HepG2 (cell line): ENCODE measurements around the gene GPR42. TPM values are rescaled to one million over a fixed set of nuclear protein-coding genes. Genes with fewer than 3 reads are reported as not detected.

Source experiments
- ATAC-seq: fragments of 200-7000 bp; cut with Tn5 transposase; 3 replicates; pipeline ENCODE4 v1.9.1; 2020; ENCODE audit warnings: mild to moderate bottlenecking, moderate library complexity
- BruUV-seq: library from RNA; stranded (reverse); fragments of 400-500 nt; replicated peaks from 2 replicates; lab custom pipeline; 2021; lab: Mats Ljungman, UMichigan
- CTCF ChIA-PET: fragments of 300-600 bp; formaldehyde crosslinking; extraction: SDS; loops from one replicate; lab custom pipeline; 2021; ENCODE audit warnings: low total read pairs, inconsistent platforms, low intra/inter-chr PET ratio; lab: Yijun Ruan, JAX
- POLR2A ChIA-PET: fragments of 350-600 bp; sonication (Branson Sonifier 250); formaldehyde crosslinking; loops from one replicate; lab custom pipeline; 2020; ENCODE audit warnings: antibody characterized with exemption, inconsistent platforms; lab: Yijun Ruan, JAX
- DNase-seq: peaks from one replicate; pipeline ENCODE4 v3.0.0-alpha.2; 2015; ENCODE audit warnings: low spot score
- FAIRE-seq: peaks from 3 replicates; lab custom pipeline; 2011; peaks lifted over from hg19 to GRCh38; lab: Jason Lieb, UNC
- H2AFZ ChIP-seq: one replicate; pipeline ENCODE4 v1.6.1; 2011; ENCODE audit warnings: low read length, inconsistent platforms
- H3K27ac ChIP-seq: fragments of 300-600 bp; 3 replicates; pipeline ENCODE4 v1.8.0; 2011; ENCODE audit warnings: mixed run types, mild to moderate bottlenecking, mixed read lengths, low read length, inconsistent platforms; ENCODE audit not compliant: insufficient read depth; ENCODE audit errors: extremely low read length
- H3K27me3 ChIP-seq, 2 experiments: fragments of 200-600 bp in 1 of 2; 2 replicates in 1 of 2; 3 replicates in 1 of 2; pipeline versions ENCODE4 v1.6.0 to v1.8.0; 2011; ENCODE audit warnings: low read length in 2 of 2, mild to moderate bottlenecking in 2 of 2, moderate library complexity in 2 of 2, inconsistent platforms in 1 of 2; ENCODE audit not compliant: insufficient read depth in 2 of 2, control insufficient read depth in 1 of 2
- H3K36me3 ChIP-seq, 2 experiments: fragments of 200-600 bp in 1 of 2; replicated peaks in 1 of 2; 2 replicates in 1 of 2; 3 replicates in 1 of 2; pipeline versions ENCODE4 v1.5.1 to v1.8.0; 2011; ENCODE audit warnings: low read length in 2 of 2, inconsistent platforms in 1 of 2; ENCODE audit not compliant: insufficient read depth in 2 of 2, control insufficient read depth in 1 of 2
- H3K4me1 ChIP-seq: 2 replicates; pipeline ENCODE4 v1.5.1; 2012; ENCODE audit warnings: low read length, inconsistent platforms; ENCODE audit not compliant: insufficient read depth
- H3K4me2 ChIP-seq: 2 replicates; pipeline ENCODE4 v1.6.0; 2011; ENCODE audit warnings: low read depth, low read length, inconsistent platforms
- H3K4me3 ChIP-seq, 3 experiments: fragments of 200-600 bp in 1 of 3; sonication (generic), shearing (Covaris generic) in 1 of 3; replicated peaks in 1 of 3; 2 replicates each; pipeline ENCODE4 v1.5.1; 2011 to 2016; ENCODE audit warnings: low read length in 3 of 3, inconsistent platforms in 2 of 3, low read depth in 2 of 3, mild to moderate bottlenecking in 2 of 3, control low read depth in 1 of 3, mixed read lengths in 1 of 3; ENCODE audit not compliant: insufficient read depth in 1 of 3
- H3K79me2 ChIP-seq: one replicate; pipeline ENCODE4 v1.6.1; 2011; ENCODE audit warnings: low read length, inconsistent platforms; ENCODE audit not compliant: insufficient read depth
- H3K9ac ChIP-seq: 2 replicates; pipeline ENCODE4 v1.6.0; 2011; ENCODE audit warnings: mild to moderate bottlenecking, low read depth, low read length, inconsistent platforms; ENCODE audit not compliant: insufficient read depth
- H3K9me3 ChIP-seq: 2 replicates; pipeline ENCODE4 v1.5.1; 2012; ENCODE audit warnings: mild to moderate bottlenecking, low read length
- H4K20me1 ChIP-seq: 2 replicates; pipeline ENCODE4 v1.6.0; 2011; ENCODE audit warnings: inconsistent platforms, mild to moderate bottlenecking, low read length, moderate library complexity; ENCODE audit not compliant: insufficient read depth
- AHR ChIP-seq: IDR thresholded peaks from 2 replicates; pipeline ENCODE4 v1.6.1; 2018; ENCODE audit warnings: missing genetic modification reagents, missing compliant biosample characterization
- ARID2 ChIP-seq: sonication (generic); formaldehyde crosslinking; IDR thresholded peaks from 2 replicates; pipeline ENCODE4 v1.8.1; 2022; ENCODE audit warnings: mild to moderate bottlenecking, missing genetic modification reagents, borderline replicate concordance
- CC2D1A ChIP-seq: sonication (generic); formaldehyde crosslinking; IDR thresholded peaks from 2 replicates; pipeline ENCODE4 v1.8.1; 2023; ENCODE audit warnings: mild to moderate bottlenecking, missing genetic modification reagents
- HHEX ChIP-seq: IDR thresholded peaks from 2 replicates; pipeline ENCODE4 v1.6.1; 2016; ENCODE audit warnings: control low read depth
- NFKBIZ ChIP-seq: IDR thresholded peaks from 2 replicates; pipeline ENCODE4 v1.6.1; 2018; ENCODE audit warnings: missing genetic modification reagents, missing compliant biosample characterization
- SRY ChIP-seq: sonication (generic); formaldehyde crosslinking; IDR thresholded peaks from 2 replicates; pipeline ENCODE4 v1.8.0; 2022; ENCODE audit warnings: mild to moderate bottlenecking, missing genetic modification reagents
- ZFP1 ChIP-seq: IDR thresholded peaks from 2 replicates; pipeline ENCODE4 v1.6.1; 2016
- ZNF615 ChIP-seq: sonication (generic); formaldehyde crosslinking; IDR thresholded peaks from 2 replicates; pipeline ENCODE4 v1.5.0; 2020; ENCODE audit warnings: mild to moderate bottlenecking, missing genetic modification reagents, borderline replicate concordance
- ZNF670 ChIP-seq: sonication (generic); formaldehyde crosslinking; IDR thresholded peaks from 2 replicates; pipeline ENCODE4 v1.8.0; 2022; ENCODE audit warnings: mild to moderate bottlenecking, missing genetic modification reagents, borderline replicate concordance
- ZNF761 ChIP-seq: sonication (generic); formaldehyde crosslinking; conservative IDR thresholded peaks from 2 replicates; pipeline ENCODE4 v1.4.0; 2020; ENCODE audit warnings: mild to moderate bottlenecking, missing genetic modification reagents
- ZNF790 ChIP-seq: sonication (generic); formaldehyde crosslinking; IDR thresholded peaks from 2 replicates; pipeline ENCODE4 v1.8.0; 2022; ENCODE audit warnings: missing genetic modification reagents, mild to moderate bottlenecking, borderline replicate concordance
- WGBS: methylation state at CpG from one replicate; pipeline ENCODE4 v1.1.6; 2017; ENCODE audit warnings: low lambda C conversion rate; 5-methylcytosine and 5-hydroxymethylcytosine counted together
- in situ Hi-C: cut with HindIII; loops from 2 replicates; pipeline ENCODE4 v1.10.0; 2017; ENCODE audit warnings: low pct_unique_long_range_greater_than_20kb; ENCODE audit not compliant: extremely low pct_ligation_motif_present
- intact Hi-C: fragments of 100-400 bp; cut with micrococcal nuclease; formaldehyde crosslinking; loops from one replicate; pipeline ENCODE4 v1.10.0; 2022; ENCODE audit not compliant: unreplicated experiment
- polyA plus RNA-seq, 8 experiments: library from polyadenylated mRNA; depleted of rRNA in 3 of 8; stranded (reverse) in 7 of 8; unstranded in 1 of 8; fragments of >200 nt; fragmentation: Illumina TruSeq in 4 of 8; extraction: Trizol in 4 of 8; gene quantifications; 2 replicates each; pipeline versions ENCODE4 v1.2.1 to v1.2.3, GENCODE V29; 2011 to 2016; ENCODE audit warnings: low read depth in 4 of 8, missing spikeins in 1 of 8, mixed read lengths in 1 of 8; ENCODE audit not compliant: insufficient read depth in 1 of 8
- total RNA-seq, 5 experiments: library from RNA; depleted of rRNA; stranded (reverse); fragments of >200 nt; fragmentation: Illumina TruSeq; extraction: Trizol; gene quantifications; 2 replicates each; pipeline ENCODE4 v1.2.3, GENCODE V29; 2016; ENCODE audit warnings: low read depth in 1 of 5
- TF ChIP-seq, protein P1 (sequence below): sonication (generic); formaldehyde crosslinking; IDR thresholded peaks from 2 replicates; pipeline ENCODE4 v1.4.0; 2020; ENCODE audit warnings: missing genetic modification reagents
- TF ChIP-seq, protein P2 (sequence below): IDR thresholded peaks from 2 replicates; pipeline ENCODE4 v1.6.1; 2012; ENCODE audit warnings: low read length, improper control_type of control experiment
- TF ChIP-seq, protein P3 (sequence below): sonication (generic); formaldehyde crosslinking; IDR thresholded peaks from 2 replicates; pipeline ENCODE4 v1.4.0; 2020; ENCODE audit warnings: missing genetic modification reagents

Gene GPR42
- total and polyA plus RNA-seq, 2 of the 13 experiments (the other 11 are each of a cell fraction or from before 2014, with no cell fraction given): not detected

DNA sequence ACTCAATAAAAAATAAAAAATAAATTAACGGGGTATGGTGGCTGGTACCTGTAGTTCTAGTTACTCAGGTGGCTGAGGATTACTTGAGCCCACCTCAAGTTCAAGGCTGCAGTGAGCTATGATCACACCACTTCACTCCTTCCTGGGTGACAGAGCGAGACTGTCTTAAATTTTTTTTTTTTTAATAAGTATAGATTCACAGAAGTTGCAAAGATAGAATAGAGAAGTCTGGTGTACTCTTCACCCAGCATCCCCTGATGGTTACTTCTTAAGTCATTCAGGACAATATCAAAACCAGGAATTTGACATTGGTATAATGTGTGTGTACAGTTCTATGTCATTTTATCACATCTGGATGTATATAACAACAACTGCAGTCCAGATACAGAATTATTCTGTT, 49.6 kb upstream of the GPR42 start:
- CTCF ChIA-PET: no interaction called here
- intact Hi-C loops (no loop called here), in situ Hi-C loops (no loop called here)
- no TSS peak for BruUV-seq
- Histone ChIP-seq H3K27ac (no peak overlapping the region), H4K20me1 (no peaks in the 10 kb centered on the region), H3K36me3 (no peaks in the 10 kb centered on the region), H3K9me3 (no peaks in the 10 kb centered on the region), H3K27me3 (no peaks in the 10 kb centered on the region), H3K4me3 (no peak overlapping the region), H3K79me2 (no peaks in the 10 kb centered on the region), H2AFZ (no peak overlapping the region), H3K9ac (no peak overlapping the region), H3K4me1 (peaks cover 49% of the 10 kb centered on the region), H3K4me2 (no peak overlapping the region)
- no peak for ATAC-seq
- WGBS: 91% methylated on average over 2 of the region's 2 CpGs
- no peak for TF ChIP-seq CC2D1A (CRISPR knock-in tag)
- no peak for TF ChIP-seq NFKBIZ (CRISPR knock-in tag)
- TF ChIP-seq ZNF790: no peak
- no peak for TF ChIP-seq ZNF615
- TF ChIP-seq ZNF761: no peak
- TF ChIP-seq ZNF670 (CRISPR knock-in tag): no peak
- TF ChIP-seq, protein P1, sequence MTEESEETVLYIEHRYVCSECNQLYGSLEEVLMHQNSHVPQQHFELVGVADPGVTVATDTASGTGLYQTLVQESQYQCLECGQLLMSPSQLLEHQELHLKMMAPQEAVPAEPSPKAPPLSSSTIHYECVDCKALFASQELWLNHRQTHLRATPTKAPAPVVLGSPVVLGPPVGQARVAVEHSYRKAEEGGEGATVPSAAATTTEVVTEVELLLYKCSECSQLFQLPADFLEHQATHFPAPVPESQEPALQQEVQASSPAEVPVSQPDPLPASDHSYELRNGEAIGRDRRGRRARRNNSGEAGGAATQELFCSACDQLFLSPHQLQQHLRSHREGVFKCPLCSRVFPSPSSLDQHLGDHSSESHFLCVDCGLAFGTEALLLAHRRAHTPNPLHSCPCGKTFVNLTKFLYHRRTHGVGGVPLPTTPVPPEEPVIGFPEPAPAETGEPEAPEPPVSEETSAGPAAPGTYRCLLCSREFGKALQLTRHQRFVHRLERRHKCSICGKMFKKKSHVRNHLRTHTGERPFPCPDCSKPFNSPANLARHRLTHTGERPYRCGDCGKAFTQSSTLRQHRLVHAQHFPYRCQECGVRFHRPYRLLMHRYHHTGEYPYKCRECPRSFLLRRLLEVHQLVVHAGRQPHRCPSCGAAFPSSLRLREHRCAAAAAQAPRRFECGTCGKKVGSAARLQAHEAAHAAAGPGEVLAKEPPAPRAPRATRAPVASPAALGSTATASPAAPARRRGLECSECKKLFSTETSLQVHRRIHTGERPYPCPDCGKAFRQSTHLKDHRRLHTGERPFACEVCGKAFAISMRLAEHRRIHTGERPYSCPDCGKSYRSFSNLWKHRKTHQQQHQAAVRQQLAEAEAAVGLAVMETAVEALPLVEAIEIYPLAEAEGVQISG (CRISPR knock-in tag): no peak
- TF ChIP-seq, protein P2, sequence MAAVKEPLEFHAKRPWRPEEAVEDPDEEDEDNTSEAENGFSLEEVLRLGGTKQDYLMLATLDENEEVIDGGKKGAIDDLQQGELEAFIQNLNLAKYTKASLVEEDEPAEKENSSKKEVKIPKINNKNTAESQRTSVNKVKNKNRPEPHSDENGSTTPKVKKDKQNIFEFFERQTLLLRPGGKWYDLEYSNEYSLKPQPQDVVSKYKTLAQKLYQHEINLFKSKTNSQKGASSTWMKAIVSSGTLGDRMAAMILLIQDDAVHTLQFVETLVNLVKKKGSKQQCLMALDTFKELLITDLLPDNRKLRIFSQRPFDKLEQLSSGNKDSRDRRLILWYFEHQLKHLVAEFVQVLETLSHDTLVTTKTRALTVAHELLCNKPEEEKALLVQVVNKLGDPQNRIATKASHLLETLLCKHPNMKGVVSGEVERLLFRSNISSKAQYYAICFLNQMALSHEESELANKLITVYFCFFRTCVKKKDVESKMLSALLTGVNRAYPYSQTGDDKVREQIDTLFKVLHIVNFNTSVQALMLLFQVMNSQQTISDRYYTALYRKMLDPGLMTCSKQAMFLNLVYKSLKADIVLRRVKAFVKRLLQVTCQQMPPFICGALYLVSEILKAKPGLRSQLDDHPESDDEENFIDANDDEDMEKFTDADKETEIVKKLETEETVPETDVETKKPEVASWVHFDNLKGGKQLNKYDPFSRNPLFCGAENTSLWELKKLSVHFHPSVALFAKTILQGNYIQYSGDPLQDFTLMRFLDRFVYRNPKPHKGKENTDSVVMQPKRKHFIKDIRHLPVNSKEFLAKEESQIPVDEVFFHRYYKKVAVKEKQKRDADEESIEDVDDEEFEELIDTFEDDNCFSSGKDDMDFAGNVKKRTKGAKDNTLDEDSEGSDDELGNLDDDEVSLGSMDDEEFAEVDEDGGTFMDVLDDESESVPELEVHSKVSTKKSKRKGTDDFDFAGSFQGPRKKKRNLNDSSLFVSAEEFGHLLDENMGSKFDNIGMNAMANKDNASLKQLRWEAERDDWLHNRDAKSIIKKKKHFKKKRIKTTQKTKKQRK: no peak
- TF ChIP-seq ZFP1: no peak
- no peak for TF ChIP-seq HHEX (CRISPR knock-in tag)
- TF ChIP-seq ARID2: no peak
- TF ChIP-seq AHR (CRISPR knock-in tag): no peak
- TF ChIP-seq, protein P3, sequence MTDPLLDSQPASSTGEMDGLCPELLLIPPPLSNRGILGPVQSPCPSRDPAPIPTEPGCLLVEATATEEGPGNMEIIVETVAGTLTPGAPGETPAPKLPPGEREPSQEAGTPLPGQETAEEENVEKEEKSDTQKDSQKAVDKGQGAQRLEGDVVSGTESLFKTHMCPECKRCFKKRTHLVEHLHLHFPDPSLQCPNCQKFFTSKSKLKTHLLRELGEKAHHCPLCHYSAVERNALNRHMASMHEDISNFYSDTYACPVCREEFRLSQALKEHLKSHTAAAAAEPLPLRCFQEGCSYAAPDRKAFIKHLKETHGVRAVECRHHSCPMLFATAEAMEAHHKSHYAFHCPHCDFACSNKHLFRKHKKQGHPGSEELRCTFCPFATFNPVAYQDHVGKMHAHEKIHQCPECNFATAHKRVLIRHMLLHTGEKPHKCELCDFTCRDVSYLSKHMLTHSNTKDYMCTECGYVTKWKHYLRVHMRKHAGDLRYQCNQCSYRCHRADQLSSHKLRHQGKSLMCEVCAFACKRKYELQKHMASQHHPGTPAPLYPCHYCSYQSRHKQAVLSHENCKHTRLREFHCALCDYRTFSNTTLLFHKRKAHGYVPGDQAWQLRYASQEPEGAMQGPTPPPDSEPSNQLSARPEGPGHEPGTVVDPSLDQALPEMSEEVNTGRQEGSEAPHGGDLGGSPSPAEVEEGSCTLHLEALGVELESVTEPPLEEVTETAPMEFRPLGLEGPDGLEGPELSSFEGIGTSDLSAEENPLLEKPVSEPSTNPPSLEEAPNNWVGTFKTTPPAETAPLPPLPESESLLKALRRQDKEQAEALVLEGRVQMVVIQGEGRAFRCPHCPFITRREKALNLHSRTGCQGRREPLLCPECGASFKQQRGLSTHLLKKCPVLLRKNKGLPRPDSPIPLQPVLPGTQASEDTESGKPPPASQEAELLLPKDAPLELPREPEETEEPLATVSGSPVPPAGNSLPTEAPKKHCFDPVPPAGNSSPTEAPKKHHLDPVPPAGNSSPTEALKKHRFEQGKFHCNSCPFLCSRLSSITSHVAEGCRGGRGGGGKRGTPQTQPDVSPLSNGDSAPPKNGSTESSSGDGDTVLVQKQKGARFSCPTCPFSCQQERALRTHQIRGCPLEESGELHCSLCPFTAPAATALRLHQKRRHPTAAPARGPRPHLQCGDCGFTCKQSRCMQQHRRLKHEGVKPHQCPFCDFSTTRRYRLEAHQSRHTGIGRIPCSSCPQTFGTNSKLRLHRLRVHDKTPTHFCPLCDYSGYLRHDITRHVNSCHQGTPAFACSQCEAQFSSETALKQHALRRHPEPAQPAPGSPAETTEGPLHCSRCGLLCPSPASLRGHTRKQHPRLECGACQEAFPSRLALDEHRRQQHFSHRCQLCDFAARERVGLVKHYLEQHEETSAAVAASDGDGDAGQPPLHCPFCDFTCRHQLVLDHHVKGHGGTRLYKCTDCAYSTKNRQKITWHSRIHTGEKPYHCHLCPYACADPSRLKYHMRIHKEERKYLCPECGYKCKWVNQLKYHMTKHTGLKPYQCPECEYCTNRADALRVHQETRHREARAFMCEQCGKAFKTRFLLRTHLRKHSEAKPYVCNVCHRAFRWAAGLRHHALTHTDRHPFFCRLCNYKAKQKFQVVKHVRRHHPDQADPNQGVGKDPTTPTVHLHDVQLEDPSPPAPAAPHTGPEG: no peak
- no peak for TF ChIP-seq SRY (CRISPR knock-in tag)
- no peak for DNase-seq
- POLR2A ChIA-PET: no interaction called here
- FAIRE-seq: no peak
